K562 (cell line): ENCODE measurements around the gene UBN2. TPM values are rescaled to one million over a fixed set of nuclear protein-coding genes. Genes with fewer than 3 reads are reported as not detected.

ENCODE experiments used
- AFF4 ChIP-seq: sonication (generic); formaldehyde crosslinking; IDR thresholded peaks from 2 replicates; pipeline ENCODE4 v1.8.0; 2023; ENCODE audit warnings: mild to moderate bottlenecking, missing genetic modification reagents
- CBFA2T3 ChIP-seq: fragments of 450-650 bp; IDR thresholded peaks from 2 replicates; pipeline ENCODE4 v1.6.1; 2017
- CREB1 ChIP-seq, 2 experiments: sonication (generic) in 1 of 2; formaldehyde crosslinking in 1 of 2; IDR thresholded peaks; 2 replicates each; pipeline versions ENCODE4 v1.6.1 to v1.8.0; 2012 to 2022; ENCODE audit warnings: inconsistent platforms in 1 of 2, mild to moderate bottlenecking in 1 of 2, missing genetic modification reagents in 1 of 2, moderate library complexity in 1 of 2
- ETV1 ChIP-seq: fragments of 450-650 bp; conservative IDR thresholded peaks from 2 replicates; pipeline ENCODE4 v1.6.1; 2016; ENCODE audit warnings: missing genetic modification characterization, control low read depth, low read depth, missing compliant biosample characterization
- HMGXB4 ChIP-seq: sonication (generic); formaldehyde crosslinking; IDR thresholded peaks from 2 replicates; pipeline ENCODE4 v1.8.1; 2023; ENCODE audit warnings: mild to moderate bottlenecking, missing genetic modification reagents
- KDM4B ChIP-seq, 2 experiments: fragments of 450-650 bp in 1 of 2; sonication (generic) in 1 of 2; IDR thresholded peaks; 2 replicates each; pipeline ENCODE4 v1.6.1; 2016 to 2017; ENCODE audit warnings: borderline replicate concordance in 2 of 2, antibody characterized with exemption in 1 of 2, low read depth in 1 of 2, mild to moderate bottlenecking in 1 of 2
- LARP7 ChIP-seq: fragments of 450-650 bp; IDR thresholded peaks from 2 replicates; pipeline ENCODE4 v1.6.1; 2016
- PATZ1 ChIP-seq: fragments of 250-450 bp; sonication (Bioruptor Pico); IDR thresholded peaks from 2 replicates; pipeline ENCODE4 v1.5.0; 2020; ENCODE audit warnings: mild to moderate bottlenecking, borderline replicate concordance
- PRPF4 ChIP-seq: fragments of 200-400 bp; formaldehyde crosslinking; IDR thresholded peaks from one replicate; pipeline ENCODE4 v1.6.1; 2017; ENCODE audit warnings: low read length, low read depth, mild to moderate bottlenecking; ENCODE audit not compliant: insufficient read depth, poor library complexity, severe bottlenecking
- RBM17 ChIP-seq: fragments of 200-400 bp; formaldehyde crosslinking; IDR thresholded peaks from 2 replicates; pipeline ENCODE4 v1.6.1; 2017; ENCODE audit warnings: low read depth, mild to moderate bottlenecking, low read length, borderline replicate concordance
- RNF219 ChIP-seq: fragments of 250-450 bp; sonication (Bioruptor Pico); IDR thresholded peaks from 2 replicates; pipeline ENCODE4 v1.5.0; 2022; ENCODE audit warnings: mild to moderate bottlenecking
- TAL1 ChIP-seq: fragments of 450-650 bp; IDR thresholded peaks from 2 replicates; pipeline ENCODE4 v1.6.1; 2016; ENCODE audit warnings: mild to moderate bottlenecking
- TCF15 ChIP-seq: fragments of 250-450 bp; sonication (Bioruptor Pico); IDR thresholded peaks from 2 replicates; pipeline ENCODE4 v1.8.0; 2022; ENCODE audit warnings: moderate library complexity, mild to moderate bottlenecking, inconsistent platforms
- VEZF1 ChIP-seq: fragments of 200-800 bp; sonication (Bioruptor generic); IDR thresholded peaks from 2 replicates; pipeline ENCODE4 v1.6.1; 2017; ENCODE audit warnings: missing genetic modification characterization, missing compliant biosample characterization
- XRCC3 ChIP-seq: fragments of 450-650 bp; IDR thresholded peaks from 2 replicates; pipeline ENCODE4 v1.6.1; 2017; ENCODE audit warnings: mild to moderate bottlenecking, moderate library complexity
- polyA plus RNA-seq, 8 experiments: library from polyadenylated mRNA; depleted of rRNA in 4 of 8; stranded (reverse) in 5 of 8; unstranded in 3 of 8; fragments of >200 nt; fragmentation: Nextera tagmentation in 2 of 8; fragmentation: Illumina TruSeq in 1 of 8; extraction: Ambion mirVana in 2 of 8; extraction: Trizol in 1 of 8; gene quantifications; 2 replicates each; pipeline versions ENCODE4 v1.2.1 to v1.2.3, GENCODE V29; 2011 to 2014; ENCODE audit warnings: inconsistent platforms in 1 of 8, missing spikeins in 1 of 8
- total RNA-seq, 7 experiments: library from RNA; depleted of rRNA in 6 of 7; stranded (reverse); fragments of >200 nt in 6 of 7; fragmentation: Illumina TruSeq in 2 of 7; extraction: Trizol in 2 of 7; gene quantifications; 2 replicates each; pipeline versions ENCODE4 v1.2.1 to v1.2.3, GENCODE V29; 2011 to 2021; ENCODE audit warnings: low replicate concordance in 1 of 7

The UBN2 gene
- total and polyA plus RNA-seq, 9 of the 15 experiments (the other 6 are each of a cell fraction or from before 2014, with no cell fraction given), result 1.2 to 19.5 (median 9.9) TPM

- no peak for TF ChIP-seq AFF4 (CRISPR knock-in tag)
- no peak for TF ChIP-seq VEZF1
- no peak for TF ChIP-seq PATZ1 (CRISPR knock-in tag)
- TF ChIP-seq RBM17, result no peak
- no peak for TF ChIP-seq ETV1 (tag)
- TF ChIP-seq TAL1, result no peak
- no peak; the same call in 1 of the 2 replicates for TF ChIP-seq TCF15 (CRISPR knock-in tag)
- TF ChIP-seq HMGXB4 (CRISPR knock-in tag), result no peak; the same call in 1 of the 2 replicates
- peak; percentile 18 for TF ChIP-seq CBFA2T3
- TF ChIP-seq CREB1 (IDR thresholded peaks at IDR 0.05), result no peak
- TF ChIP-seq CREB1 (CRISPR knock-in tag; IDR thresholded peaks at IDR 0.05), result no peak
- TF ChIP-seq XRCC3, result no peak
- TF ChIP-seq LARP7, result no peak
- TF ChIP-seq PRPF4, result no peak
- no peak for TF ChIP-seq RNF219 (CRISPR knock-in tag)
- TF ChIP-seq KDM4B (IDR thresholded peaks at IDR 0.05; ENCODE audit: borderline replicate concordance in 2 of 2, low read depth in 1 of 2), result no peak
Measured at GRCh38 chr7:139340808-139341057, 109.7 kb downstream of the UBN2 start (continued).
